ENCODE results near the gene DSC3. TPM values are rescaled to one million over a fixed set of nuclear protein-coding genes. Genes with fewer than 3 reads are reported as not detected.

DSC3 gene
- under 0.01 and 0.09 TPM in 2 replicates for total RNA-seq

GRCh38 chr18:31042406-31043181 is at the start of gene DSC3:
Gene DSC3 (minus strand): TSS chr18:31042742. CDS start chr18:31042660, 82 bp downstream.

Other genes with a start within 250 kb of the DSC3 start
- under 0.01 and 0.09 TPM in 2 replicates for gene DSC2, start 59.7 kb upstream of the DSC3 start, total RNA-seq
- not detected in 2 replicates for gene DSC1, start 120.1 kb upstream of the DSC3 start, total RNA-seq